Kidney epithelial cell (primary cell): ENCODE results near the gene PRIMA1. TPM values are rescaled to one million over a fixed set of nuclear protein-coding genes. Genes with fewer than 3 reads are reported as not detected.

Experiments
- DNase-seq: peaks from one replicate; pipeline ENCODE4 v3.0.0-alpha.2; 2010; ENCODE audit warnings: low read depth
- H3K27me3 ChIP-seq: 2 replicates; pipeline ENCODE4 v1.6.0; 2011; ENCODE audit warnings: low read length; ENCODE audit not compliant: control insufficient read depth, insufficient read depth
- H3K36me3 ChIP-seq: 2 replicates; pipeline ENCODE4 v1.5.1; 2011; ENCODE audit warnings: low read length; ENCODE audit not compliant: control insufficient read depth, insufficient read depth
- H3K4me3 ChIP-seq: 2 replicates; pipeline ENCODE4 v1.5.1; 2011; ENCODE audit warnings: low read depth, mild to moderate bottlenecking, control low read depth, low read length
- CTCF ChIP-seq: IDR thresholded peaks from 2 replicates; pipeline ENCODE4 v1.5.1; 2011; ENCODE audit warnings: mild to moderate bottlenecking, moderate library complexity, low read length, control low read depth, inconsistent platforms; ENCODE audit not compliant: insufficient read depth, poor library complexity, severe bottlenecking
- total RNA-seq: library from RNA; depleted of rRNA; stranded (reverse); fragments of >200 nt; gene quantifications from 2 replicates; pipeline ENCODE4 v1.2.3, GENCODE V29; 2015

The PRIMA1 gene
- total RNA-seq, 1 donor from 2014 or later: not detected

- Histone ChIP-seq H3K4me3 (no peak overlapping the region), H3K36me3 (no peaks in the 10 kb centered on the region), H3K27me3 (no peaks in the 10 kb centered on the region)
- TF ChIP-seq CTCF: no peak
- no peak for DNase-seq
Measured at GRCh38 chr14:93749076-93749420, 39.2 kb downstream of the PRIMA1 start.

GRCh38 chr14:93748208-93749075 lies 39.8 kb downstream of the PRIMA1 start:
- no peak for DNase-seq
- no peaks in the 10 kb centered on the region for H3K27me3 ChIP-seq
- no peak for TF ChIP-seq CTCF
- no peak overlapping the region for H3K4me3 ChIP-seq
- H3K36me3 ChIP-seq: no peaks in the 10 kb centered on the region

GRCh38 chr14:93747560-93747959 lies 40.7 kb downstream of the PRIMA1 start:
- H3K36me3 ChIP-seq: no peaks in the 10 kb centered on the region
- TF ChIP-seq CTCF: no peak
- no peak for DNase-seq
- no peaks in the 10 kb centered on the region for H3K27me3 ChIP-seq
- H3K4me3 ChIP-seq: no peak overlapping the region

- no peak for DNase-seq
- no peaks in the 10 kb centered on the region for H3K36me3 ChIP-seq
- no peak for TF ChIP-seq CTCF
- no peaks in the 10 kb centered on the region for H3K27me3 ChIP-seq
- H3K4me3 ChIP-seq: no peak overlapping the region
Measured at GRCh38 chr14:93747102-93747501, 41.2 kb downstream of the PRIMA1 start.

GRCh38 chr14:93745603-93746273 lies 42.5 kb downstream of the PRIMA1 start:
- H3K36me3 ChIP-seq: no peaks in the 10 kb centered on the region
- H3K4me3 ChIP-seq: no peak overlapping the region
- no peak for TF ChIP-seq CTCF
- no peak for DNase-seq
- H3K27me3 ChIP-seq: no peaks in the 10 kb centered on the region
